Smooth muscle cell (in vitro differentiated cells): ENCODE results near the gene LTA. TPM values are rescaled to one million over a fixed set of nuclear protein-coding genes. Genes with fewer than 3 reads are reported as not detected.

Experiments used
- DNase-seq: peaks from one replicate; lab custom pipeline; 2025; ENCODE audit not compliant: unreplicated experiment; lab: John Stamatoyannopoulos, UW
- H2AFZ ChIP-seq: fragments of 200-600 bp; sonication (generic); 2 replicates; pipeline ENCODE4 v1.6.0; 2016; ENCODE audit warnings: antibody characterized with exemption, low read depth, mild to moderate bottlenecking
- H3F3A ChIP-seq: fragments of 200-600 bp; sonication (generic); 2 replicates; pipeline ENCODE4 v1.6.0; 2017; ENCODE audit warnings: antibody characterized with exemption, low read depth
- H3K27ac ChIP-seq: fragments of 200-600 bp; sonication (generic); 2 replicates; pipeline ENCODE4 v1.5.1; 2016; ENCODE audit warnings: low read depth, mild to moderate bottlenecking
- H3K27me3 ChIP-seq: fragments of 200-600 bp; sonication (generic); 2 replicates; pipeline ENCODE4 v1.6.1; 2016; ENCODE audit warnings: low read depth, mild to moderate bottlenecking
- H3K36me3 ChIP-seq: fragments of 200-600 bp; sonication (generic); 2 replicates; pipeline ENCODE4 v1.5.1; 2016; ENCODE audit warnings: low read depth
- H3K4me1 ChIP-seq: fragments of 200-600 bp; sonication (generic); 2 replicates; pipeline ENCODE4 v1.5.1; 2016; ENCODE audit warnings: low read depth
- H3K4me2 ChIP-seq: fragments of 200-600 bp; sonication (generic); 2 replicates; pipeline ENCODE4 v1.6.0; 2016; ENCODE audit warnings: mild to moderate bottlenecking
- H3K4me3 ChIP-seq: fragments of 200-600 bp; sonication (generic); 2 replicates; pipeline ENCODE4 v1.5.1; 2016; ENCODE audit warnings: mild to moderate bottlenecking
- H3K79me2 ChIP-seq: fragments of 200-600 bp; sonication (generic); 2 replicates; pipeline ENCODE4 v1.6.0; 2016; ENCODE audit warnings: low read depth, mild to moderate bottlenecking
- H3K9ac ChIP-seq: fragments of 200-600 bp; sonication (generic); 2 replicates; pipeline ENCODE4 v1.6.0; 2016; ENCODE audit warnings: low read depth
- H3K9me3 ChIP-seq: fragments of 200-600 bp; sonication (generic); replicated peaks from 2 replicates; pipeline ENCODE4 v1.5.1; 2016; ENCODE audit warnings: low read depth
- H4K20me1 ChIP-seq: fragments of 200-600 bp; sonication (generic); 2 replicates; pipeline ENCODE4 v1.6.0; 2016; ENCODE audit warnings: low read depth
- WGBS: methylation state at CpG from one replicate; pipeline ENCODE4 v1.1.7; 2016; ENCODE audit warnings: low lambda C conversion rate; 5-methylcytosine and 5-hydroxymethylcytosine counted together
- polyA plus RNA-seq: library from polyadenylated mRNA; unstranded; fragments of >200 nt; fragmentation: Nextera tagmentation; extraction: Ambion mirVana; gene quantifications from 2 replicates; pipeline ENCODE4 v1.2.1, GENCODE V29; 2016
- total RNA-seq: library from RNA; depleted of rRNA; stranded (reverse); fragments of >200 nt; gene quantifications from 2 replicates; pipeline ENCODE4 v1.2.3, GENCODE V29; 2014
- TF ChIP-seq, protein P1 (sequence below): fragments of 200-600 bp; sonication (generic); IDR thresholded peaks from 2 replicates; pipeline ENCODE4 v1.5.1; 2017; ENCODE audit warnings: borderline replicate concordance, mild to moderate bottlenecking, antibody characterized with exemption; ENCODE audit not compliant: insufficient read depth, poor library complexity, severe bottlenecking

Gene LTA
- total and polyA plus RNA-seq, 2 experiments from 2014 or later: 0.74 TPM; not detected in 1

DNA sequence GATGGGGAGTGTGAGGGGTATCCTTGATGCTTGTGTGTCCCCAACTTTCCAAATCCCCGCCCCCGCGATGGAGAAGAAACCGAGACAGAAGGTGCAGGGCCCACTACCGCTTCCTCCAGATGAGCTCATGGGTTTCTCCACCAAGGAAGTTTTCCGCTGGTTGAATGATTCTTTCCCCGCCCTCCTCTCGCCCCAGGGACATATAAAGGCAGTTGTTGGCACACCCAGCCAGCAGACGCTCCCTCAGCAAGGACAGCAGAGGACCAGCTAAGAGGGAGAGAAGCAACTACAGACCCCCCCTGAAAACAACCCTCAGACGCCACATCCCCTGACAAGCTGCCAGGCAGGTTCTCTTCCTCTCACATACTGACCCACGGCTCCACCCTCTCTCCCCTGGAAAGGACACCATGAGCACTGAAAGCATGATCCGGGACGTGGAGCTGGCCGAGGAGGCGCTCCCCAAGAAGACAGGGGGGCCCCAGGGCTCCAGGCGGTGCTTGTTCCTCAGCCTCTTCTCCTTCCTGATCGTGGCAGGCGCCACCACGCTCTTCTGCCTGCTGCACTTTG lies 3.3 kb downstream of the LTA start, which contains the start of gene TNF:
Gene TNF (plus strand): TSS at position 231 of the 567 bp plus-strand sequence. CDS start 177 bp downstream, at position 408.
- 85% methylated on average over 19 of the region's 19 CpGs for WGBS
- no peak within 1 kb of the TSS for H3K27ac ChIP-seq
- TF ChIP-seq, protein P1, sequence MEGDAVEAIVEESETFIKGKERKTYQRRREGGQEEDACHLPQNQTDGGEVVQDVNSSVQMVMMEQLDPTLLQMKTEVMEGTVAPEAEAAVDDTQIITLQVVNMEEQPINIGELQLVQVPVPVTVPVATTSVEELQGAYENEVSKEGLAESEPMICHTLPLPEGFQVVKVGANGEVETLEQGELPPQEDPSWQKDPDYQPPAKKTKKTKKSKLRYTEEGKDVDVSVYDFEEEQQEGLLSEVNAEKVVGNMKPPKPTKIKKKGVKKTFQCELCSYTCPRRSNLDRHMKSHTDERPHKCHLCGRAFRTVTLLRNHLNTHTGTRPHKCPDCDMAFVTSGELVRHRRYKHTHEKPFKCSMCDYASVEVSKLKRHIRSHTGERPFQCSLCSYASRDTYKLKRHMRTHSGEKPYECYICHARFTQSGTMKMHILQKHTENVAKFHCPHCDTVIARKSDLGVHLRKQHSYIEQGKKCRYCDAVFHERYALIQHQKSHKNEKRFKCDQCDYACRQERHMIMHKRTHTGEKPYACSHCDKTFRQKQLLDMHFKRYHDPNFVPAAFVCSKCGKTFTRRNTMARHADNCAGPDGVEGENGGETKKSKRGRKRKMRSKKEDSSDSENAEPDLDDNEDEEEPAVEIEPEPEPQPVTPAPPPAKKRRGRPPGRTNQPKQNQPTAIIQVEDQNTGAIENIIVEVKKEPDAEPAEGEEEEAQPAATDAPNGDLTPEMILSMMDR: no peak
- no peak within 1 kb of the TSS for H2AFZ ChIP-seq
- H3K4me1 ChIP-seq: no peaks in the 10 kb centered on the region
- H3K79me2 ChIP-seq: no peaks in the 10 kb centered on the region
- H3K4me3 ChIP-seq: no peak within 1 kb of the TSS
- no peak within 1 kb of the TSS for H3K4me2 ChIP-seq
- H3K36me3 ChIP-seq: no peaks in the 10 kb centered on the region
- no peak within 1 kb of the TSS for H3K9ac ChIP-seq
- H3K9me3 ChIP-seq: no peaks in the 10 kb centered on the region
- H4K20me1 ChIP-seq: no peaks in the 10 kb centered on the region
- H3F3A ChIP-seq: no peaks in the 10 kb centered on the region
- no peak for DNase-seq
- no peaks in the 10 kb centered on the region for H3K27me3 ChIP-seq

DNA sequence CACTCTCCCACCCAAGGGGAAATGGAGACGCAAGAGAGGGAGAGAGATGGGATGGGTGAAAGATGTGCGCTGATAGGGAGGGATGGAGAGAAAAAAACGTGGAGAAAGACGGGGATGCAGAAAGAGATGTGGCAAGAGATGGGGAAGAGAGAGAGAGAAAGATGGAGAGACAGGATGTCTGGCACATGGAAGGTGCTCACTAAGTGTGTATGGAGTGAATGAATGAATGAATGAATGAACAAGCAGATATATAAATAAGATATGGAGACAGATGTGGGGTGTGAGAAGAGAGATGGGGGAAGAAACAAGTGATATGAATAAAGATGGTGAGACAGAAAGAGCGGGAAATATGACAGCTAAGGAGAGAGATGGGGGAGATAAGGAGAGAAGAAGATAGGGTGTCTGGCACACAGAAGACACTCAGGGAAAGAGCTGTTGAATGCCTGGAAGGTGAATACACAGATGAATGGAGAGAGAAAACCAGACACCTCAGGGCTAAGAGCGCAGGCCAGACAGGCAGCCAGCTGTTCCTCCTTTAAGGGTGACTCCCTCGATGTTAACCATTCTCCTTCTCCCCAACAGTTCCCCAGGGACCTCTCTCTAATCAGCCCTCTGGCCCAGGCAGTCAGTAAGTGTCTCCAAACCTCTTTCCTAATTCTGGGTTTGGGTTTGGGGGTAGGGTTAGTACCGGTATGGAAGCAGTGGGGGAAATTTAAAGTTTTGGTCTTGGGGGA lies 4.0 kb downstream of the LTA start:
- 75% methylated on average over 8 of the region's 8 CpGs for WGBS
- Histone ChIP-seq H3K9me3 (no peaks in the 10 kb centered on the region), H3K79me2 (no peaks in the 10 kb centered on the region), H3K27ac (no peak overlapping the region), H3K4me3 (no peak overlapping the region), H3K4me1 (no peaks in the 10 kb centered on the region), H3K9ac (no peak overlapping the region), H3K4me2 (no peak overlapping the region), H3K36me3 (no peaks in the 10 kb centered on the region), H2AFZ (no peak overlapping the region), H4K20me1 (no peaks in the 10 kb centered on the region), H3K27me3 (no peaks in the 10 kb centered on the region), H3F3A (no peaks in the 10 kb centered on the region)
- TF ChIP-seq, protein P1: no peak
- DNase-seq: no peak

DNA sequence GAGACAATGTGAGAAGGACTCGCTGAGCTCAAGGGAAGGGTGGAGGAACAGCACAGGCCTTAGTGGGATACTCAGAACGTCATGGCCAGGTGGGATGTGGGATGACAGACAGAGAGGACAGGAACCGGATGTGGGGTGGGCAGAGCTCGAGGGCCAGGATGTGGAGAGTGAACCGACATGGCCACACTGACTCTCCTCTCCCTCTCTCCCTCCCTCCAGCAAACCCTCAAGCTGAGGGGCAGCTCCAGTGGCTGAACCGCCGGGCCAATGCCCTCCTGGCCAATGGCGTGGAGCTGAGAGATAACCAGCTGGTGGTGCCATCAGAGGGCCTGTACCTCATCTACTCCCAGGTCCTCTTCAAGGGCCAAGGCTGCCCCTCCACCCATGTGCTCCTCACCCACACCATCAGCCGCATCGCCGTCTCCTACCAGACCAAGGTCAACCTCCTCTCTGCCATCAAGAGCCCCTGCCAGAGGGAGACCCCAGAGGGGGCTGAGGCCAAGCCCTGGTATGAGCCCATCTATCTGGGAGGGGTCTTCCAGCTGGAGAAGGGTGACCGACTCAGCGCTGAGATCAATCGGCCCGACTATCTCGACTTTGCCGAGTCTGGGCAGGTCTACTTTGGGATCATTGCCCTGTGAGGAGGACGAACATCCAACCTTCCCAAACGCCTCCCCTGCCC lies 4.9 kb downstream of the LTA start:
- H3F3A ChIP-seq: no peaks in the 10 kb centered on the region

More for the DNA sequence above, 4.9 kb downstream of the LTA start:
- no peak overlapping the region for H3K4me3 ChIP-seq
- H3K27ac ChIP-seq: no peak overlapping the region
- no peaks in the 10 kb centered on the region for H3K36me3 ChIP-seq
- no peaks in the 10 kb centered on the region for H3K9me3 ChIP-seq
- H3K79me2 ChIP-seq: no peaks in the 10 kb centered on the region
- H2AFZ ChIP-seq: no peak overlapping the region
- H3K27me3 ChIP-seq: no peaks in the 10 kb centered on the region
- 96% methylated on average over 19 of the region's 19 CpGs for WGBS
- no peak for DNase-seq
- no peaks in the 10 kb centered on the region for H4K20me1 ChIP-seq
- H3K9ac ChIP-seq: no peak overlapping the region
- no peaks in the 10 kb centered on the region for H3K4me1 ChIP-seq
- TF ChIP-seq, protein P1: no peak
- H3K4me2 ChIP-seq: no peak overlapping the region
